RWPE2 (cell line): ENCODE measurements around the gene PTGES2.

ENCODE experiments used
- ATAC-seq: fragments of 200-7000 bp; cut with Tn5 transposase; 3 replicates; pipeline ENCODE4 v1.9.1; 2021; ENCODE audit warnings: low read depth
- DNase-seq: peaks from one replicate; pipeline ENCODE4 v3.0.0-alpha.2; 2020; ENCODE audit warnings: low spot score
- H3K27ac ChIP-seq: fragments of 450-650 bp; 2 replicates; pipeline ENCODE4 v1.5.1; 2017; ENCODE audit warnings: mild to moderate bottlenecking; ENCODE audit not compliant: poor library complexity, severe bottlenecking
- H3K27me3 ChIP-seq: fragments of 250-450 bp; sonication (Bioruptor Pico); 2 replicates; pipeline ENCODE4 v1.5.1; 2021; ENCODE audit warnings: mild to moderate bottlenecking, moderate library complexity; ENCODE audit not compliant: insufficient read depth, poor library complexity, severe bottlenecking
- H3K36me3 ChIP-seq: fragments of 250-450 bp; sonication (Bioruptor Pico); 2 replicates; pipeline ENCODE4 v1.5.1; 2020; ENCODE audit warnings: low read depth, mild to moderate bottlenecking, moderate library complexity
- H3K4me1 ChIP-seq: fragments of 250-450 bp; sonication (Bioruptor Pico); 2 replicates; pipeline ENCODE4 v1.5.1; 2021; ENCODE audit warnings: mild to moderate bottlenecking, moderate library complexity; ENCODE audit not compliant: insufficient read depth, poor library complexity, severe bottlenecking
- H3K4me3 ChIP-seq: fragments of 250-450 bp; sonication (Bioruptor Pico); 2 replicates; pipeline ENCODE4 v1.5.1; 2021; ENCODE audit warnings: mild to moderate bottlenecking, moderate library complexity; ENCODE audit not compliant: severe bottlenecking
- H3K9me3 ChIP-seq: fragments of 250-450 bp; sonication (Bioruptor Pico); 2 replicates; pipeline ENCODE4 v1.5.1; 2021; ENCODE audit warnings: mild to moderate bottlenecking, moderate library complexity; ENCODE audit not compliant: severe bottlenecking
- CTCF ChIP-seq: fragments of 450-650 bp; IDR thresholded peaks from one replicate; pipeline ENCODE4 v1.5.1; 2017; ENCODE audit warnings: mild to moderate bottlenecking, moderate library complexity; ENCODE audit not compliant: poor library complexity, severe bottlenecking

The PTGES2 gene

GRCh38 chr9:128150594-128151308, 23.2 kb upstream of the PTGES2 start:
- Histone ChIP-seq H3K9me3 (no peaks in the 10 kb centered on the region), H3K27me3 (no peaks in the 10 kb centered on the region), H3K4me1 (peaks cover 16% of the 10 kb centered on the region), H3K36me3 (no peaks in the 10 kb centered on the region), H3K4me3 (no peak overlapping the region), H3K27ac (no peak overlapping the region)
- ATAC-seq (no peak), DNase-seq (peak; percentile 62)
- no peak for TF ChIP-seq CTCF

GRCh38 chr9:128149951-128150593, 22.5 kb upstream of the PTGES2 start:
- H3K27ac ChIP-seq = peak overlapping the region; percentile 58

GRCh38 chr9:128149001-128149701, 21.6 kb upstream of the PTGES2 start, which contains the start of gene LCN2:
LCN2 (plus strand) TSS chr9:128149453; CDS start chr9:128149526, 73 bp downstream.
- H3K4me3 ChIP-seq = no peak within 1 kb of the TSS
- peak within 1 kb of the TSS; percentile 58 for H3K27ac ChIP-seq
- no peaks in the 10 kb centered on the region for H3K36me3 ChIP-seq
- H3K4me1 ChIP-seq = peaks cover 21% of the 10 kb centered on the region
- no peaks in the 10 kb centered on the region for H3K27me3 ChIP-seq
- DNase-seq (peak; percentile 77), ATAC-seq (peak; percentile 70)
- TF ChIP-seq CTCF = no peak
- no peaks in the 10 kb centered on the region for H3K9me3 ChIP-seq

More at GRCh38 chr9:128149951-128150593, 22.5 kb upstream of the PTGES2 start:
- DNase-seq (no peak), ATAC-seq (no peak)
- Histone ChIP-seq H3K27me3 (no peaks in the 10 kb centered on the region), H3K4me3 (no peak overlapping the region), H3K36me3 (no peaks in the 10 kb centered on the region), H3K9me3 (no peaks in the 10 kb centered on the region), H3K4me1 (peaks cover 21% of the 10 kb centered on the region)
- TF ChIP-seq CTCF = no peak

GRCh38 chr9:128148509-128149000, 21.0 kb upstream of the PTGES2 start:
- ATAC-seq (no peak; the same call in 2 of the 3 replicates), DNase-seq (no peak)
- H3K4me1 ChIP-seq = peaks cover 25% of the 10 kb centered on the region
- no peak overlapping the region for H3K4me3 ChIP-seq
- no peaks in the 10 kb centered on the region for H3K27me3 ChIP-seq
- H3K9me3 ChIP-seq = no peaks in the 10 kb centered on the region
- H3K36me3 ChIP-seq = no peaks in the 10 kb centered on the region
- H3K27ac ChIP-seq = peak overlapping the region; percentile 58
- TF ChIP-seq CTCF = no peak
